HG02763 (cell line): ENCODE results near the gene KCNN3.

Source experiments
- ATAC-seq: cut with Tn5 transposase; IDR thresholded peaks from one replicate; pipeline ENCODE4 v1.9.1; 2021; ENCODE audit warnings: mild to moderate bottlenecking, moderate library complexity; ENCODE audit not compliant: unreplicated experiment

Gene KCNN3

DNA sequence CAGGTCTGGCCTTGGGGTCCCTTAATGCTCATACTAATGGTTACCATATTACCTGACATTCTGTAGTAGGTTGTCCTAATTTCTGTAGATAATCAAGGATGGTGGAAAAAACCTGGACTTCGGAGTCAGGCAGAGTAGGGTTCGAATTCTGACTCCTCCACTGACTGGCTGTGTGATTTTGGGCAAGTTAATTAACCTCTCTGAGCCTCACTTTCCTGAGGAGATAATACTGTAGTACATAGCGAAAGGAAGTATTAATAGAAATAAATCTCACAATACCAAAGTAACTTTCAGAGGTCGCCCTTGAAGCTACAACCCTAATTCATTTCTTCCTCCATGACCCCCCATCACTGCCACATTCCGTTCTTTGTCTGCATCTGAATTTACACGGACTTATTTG lies 72.9 kb downstream of the KCNN3 start:
- no peak for ATAC-seq

DNA sequence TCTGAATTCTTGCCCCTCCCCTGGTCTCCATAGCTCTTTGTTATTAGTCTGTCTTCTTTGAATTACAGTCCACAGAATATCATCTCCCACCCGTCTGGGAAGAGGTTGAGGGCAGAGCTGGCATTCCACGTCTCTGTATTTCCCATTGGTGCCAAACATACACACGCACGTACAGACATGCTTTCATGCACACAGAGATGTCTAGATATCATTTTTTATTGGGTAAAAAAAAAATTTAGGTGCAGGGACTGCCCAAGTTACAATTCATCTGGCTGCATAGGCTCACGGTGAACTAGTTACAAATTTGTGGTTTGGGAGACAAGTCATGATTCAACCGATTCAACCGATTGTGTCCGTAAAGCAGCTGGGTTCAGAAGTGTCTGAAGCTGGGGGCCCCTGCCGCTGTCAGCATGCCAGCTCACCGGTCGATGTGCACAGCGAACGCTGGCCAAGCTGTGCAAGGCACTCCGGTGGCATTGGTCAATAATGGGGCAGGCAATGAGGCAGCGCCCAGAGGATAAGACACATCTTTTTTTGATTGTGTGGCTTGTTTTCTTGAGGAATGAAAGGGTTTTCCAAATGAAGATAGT lies 73.7 kb downstream of the KCNN3 start:
- ATAC-seq = no peak

DNA sequence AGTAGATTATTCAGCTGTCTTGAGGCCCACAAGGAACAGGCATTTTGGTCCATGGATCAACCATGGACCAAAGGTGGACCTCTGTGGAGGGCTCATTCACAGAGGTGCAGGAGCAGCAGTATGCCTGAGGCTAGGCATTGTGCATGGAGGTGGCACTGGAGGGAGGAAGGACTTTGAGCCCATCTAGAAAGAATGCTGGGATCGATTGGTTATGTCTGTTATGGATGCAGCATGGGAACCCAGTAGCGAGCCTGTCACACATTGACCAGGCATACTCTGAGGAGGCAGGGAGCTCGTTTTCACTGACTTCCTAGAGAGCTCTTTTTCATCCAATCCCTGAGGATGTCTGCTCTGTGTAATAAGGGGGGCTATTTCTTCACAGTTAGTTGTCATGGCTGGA lies 75.5 kb downstream of the KCNN3 start:
- no peak for ATAC-seq

DNA sequence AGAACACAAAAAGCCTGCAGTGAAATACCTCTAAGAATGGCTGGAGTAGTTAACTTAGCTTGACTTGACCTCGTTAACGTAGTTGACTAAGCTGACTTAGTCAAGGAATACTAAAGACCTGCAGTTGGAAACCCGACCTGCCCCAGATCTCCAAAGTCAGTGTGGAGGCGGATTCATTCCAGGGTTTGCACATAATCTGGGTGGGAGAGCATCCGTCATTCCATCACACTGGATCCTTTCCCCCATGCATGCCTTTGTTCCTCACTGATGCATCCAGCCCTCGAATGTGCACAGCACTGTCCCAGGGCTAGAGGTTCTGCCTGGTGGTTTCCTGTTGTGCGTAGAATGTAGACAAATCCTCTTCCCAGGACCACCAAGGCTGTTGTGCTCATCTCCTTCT lies 76.4 kb downstream of the KCNN3 start:
- ATAC-seq = no peak

DNA sequence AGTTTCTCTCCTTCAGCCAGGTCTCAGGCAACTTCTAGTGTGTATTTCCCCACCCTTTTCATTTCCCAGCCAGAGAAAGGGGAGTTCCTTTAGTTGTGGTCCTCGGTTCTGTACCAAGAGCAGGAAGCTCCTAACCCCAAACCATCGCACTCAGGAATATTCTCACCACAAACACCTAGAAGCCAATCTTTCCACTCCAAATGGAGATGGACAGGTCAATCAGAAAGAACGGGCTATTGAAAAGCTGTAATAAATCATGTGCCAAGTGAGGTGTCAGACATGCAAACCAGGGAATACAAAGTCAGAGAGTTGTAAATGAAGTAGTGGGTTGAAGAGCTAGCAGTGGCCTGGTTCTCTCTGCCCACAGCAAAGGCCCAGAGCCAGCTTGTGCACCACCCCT lies 77.2 kb downstream of the KCNN3 start:
- ATAC-seq = no peak

DNA sequence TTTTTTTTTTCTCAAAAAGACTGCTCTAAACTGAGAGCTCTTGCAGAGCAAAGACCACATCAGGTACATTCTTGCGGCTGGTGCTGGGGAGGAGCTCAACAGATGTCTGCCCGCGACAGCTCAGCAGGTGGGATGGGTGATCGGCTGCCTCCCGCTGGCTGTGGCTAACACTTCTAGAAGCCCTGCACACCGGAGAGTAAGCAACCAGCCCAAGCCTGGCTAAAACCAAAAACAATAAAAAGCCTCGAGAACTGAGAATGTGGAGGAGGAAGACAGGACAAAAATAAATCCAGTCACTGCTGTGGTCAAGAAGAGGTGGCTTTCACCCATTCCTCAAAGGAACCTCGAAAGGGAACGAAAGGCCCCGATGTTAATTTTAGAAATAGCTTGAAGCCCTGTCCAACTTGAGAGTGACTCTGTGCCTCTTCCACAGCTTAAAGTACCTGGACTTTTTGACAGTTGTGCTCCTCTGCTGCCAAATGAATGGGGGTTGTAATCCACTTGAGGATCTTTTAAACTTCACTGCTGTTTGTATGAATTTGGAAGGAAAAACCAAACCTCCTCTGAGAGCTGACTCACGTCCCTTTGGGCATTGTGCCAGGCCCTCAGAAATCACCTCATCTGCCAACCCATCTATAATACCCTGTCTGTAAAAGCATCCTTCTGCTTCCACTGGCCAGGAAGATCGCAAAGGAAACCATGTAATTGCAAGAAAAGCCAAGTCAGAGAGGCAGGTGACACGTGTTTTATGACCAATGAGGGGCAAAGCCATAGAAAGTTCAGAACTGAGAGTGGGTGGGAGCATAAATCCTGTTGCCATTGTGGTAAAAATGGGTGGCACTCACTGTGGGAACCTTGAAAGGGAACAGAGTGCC lies 78.6 kb downstream of the KCNN3 start:
- peak; percentile 72 for ATAC-seq

DNA sequence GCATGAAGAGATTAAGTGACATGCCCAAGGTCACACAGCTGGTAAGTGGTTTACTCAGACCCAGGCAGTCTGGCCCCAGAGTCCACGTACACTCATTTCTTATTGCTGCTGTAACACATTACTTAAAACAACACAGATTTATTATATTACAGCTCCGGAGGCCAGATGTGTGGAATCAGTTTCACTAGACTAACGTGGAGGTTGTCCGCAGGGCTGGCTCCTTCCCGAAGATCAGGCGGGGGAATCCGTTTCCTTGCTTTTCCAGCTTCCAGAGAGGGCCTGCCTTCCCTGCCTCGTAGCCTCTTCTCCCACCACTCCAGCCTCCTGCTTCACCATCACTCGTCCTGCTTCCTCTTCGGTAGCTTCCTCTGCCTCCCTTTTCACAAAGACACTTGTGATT lies 81.2 kb downstream of the KCNN3 start:
- no peak for ATAC-seq

DNA sequence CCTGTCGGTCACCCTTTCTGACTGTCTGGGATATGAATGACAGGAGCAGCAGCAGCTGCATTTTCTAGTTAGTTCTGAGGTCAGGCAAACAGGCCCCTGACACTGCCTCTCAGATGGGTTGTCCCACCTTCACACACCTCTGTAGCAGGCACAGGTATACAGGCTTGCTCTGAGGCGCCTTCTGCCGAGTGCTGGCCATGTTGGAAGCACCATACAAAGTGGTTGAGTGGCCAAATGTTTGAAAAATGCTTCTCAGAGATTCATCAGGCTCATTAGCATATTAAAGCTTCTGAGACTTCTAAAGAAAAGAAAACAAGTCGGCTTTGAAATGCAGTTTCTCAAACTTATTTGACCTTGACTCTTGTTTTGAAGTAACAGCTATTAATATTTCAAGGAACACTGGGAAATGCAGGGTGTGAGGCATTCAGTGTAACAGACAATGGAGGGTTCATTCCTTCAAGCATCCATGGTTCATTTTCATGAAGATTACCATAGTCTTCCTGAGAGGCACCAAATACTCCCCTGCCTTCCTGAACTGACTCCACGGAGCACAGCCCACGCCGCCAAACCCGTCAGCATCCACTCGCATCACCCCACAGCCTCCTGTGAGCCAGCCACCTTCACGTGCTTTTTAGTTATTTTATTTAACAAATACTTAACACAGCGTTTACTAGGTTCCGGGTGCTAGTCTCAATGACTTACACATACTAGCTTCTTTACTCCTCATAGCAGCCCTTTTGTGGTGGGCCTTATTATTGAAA lies 81.8 kb downstream of the KCNN3 start:
- no peak for ATAC-seq

DNA sequence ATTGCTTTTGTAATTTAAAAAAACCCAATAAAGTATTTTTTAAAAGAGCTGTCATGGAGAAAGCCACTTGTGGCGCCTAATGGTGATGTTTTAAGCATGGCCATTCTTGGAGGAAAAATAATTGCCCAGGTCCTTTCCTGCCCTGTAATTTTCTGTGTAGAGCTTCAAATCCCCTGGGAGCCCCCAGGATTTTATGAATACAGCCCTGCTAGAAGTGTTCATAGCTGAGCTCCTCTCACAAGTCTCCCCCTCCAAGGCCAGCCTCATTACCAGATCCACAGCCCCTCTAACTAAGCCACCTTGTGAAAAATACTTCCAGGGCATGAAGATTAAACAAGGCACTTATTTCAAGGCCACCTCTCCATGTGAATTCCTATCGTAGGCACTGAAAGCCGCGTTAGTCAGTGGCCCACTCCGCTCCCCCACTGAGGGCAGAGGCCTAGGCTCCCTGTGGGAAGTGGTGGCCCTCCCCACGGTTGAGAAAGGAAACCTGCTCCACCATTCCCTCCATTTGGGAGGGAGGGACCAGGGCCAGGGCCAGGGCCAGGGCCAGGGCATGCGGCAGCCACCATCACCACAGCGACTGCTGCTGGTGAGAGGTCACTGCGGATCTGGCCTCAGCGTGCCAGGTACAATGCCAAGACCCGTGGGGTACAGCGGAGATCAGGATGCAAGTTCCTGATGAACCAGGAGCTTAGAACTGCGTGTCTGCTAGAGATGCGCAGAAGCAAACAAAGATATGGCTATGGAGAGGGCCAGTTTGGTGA lies 83.1 kb downstream of the KCNN3 start:
- ATAC-seq = no peak

DNA sequence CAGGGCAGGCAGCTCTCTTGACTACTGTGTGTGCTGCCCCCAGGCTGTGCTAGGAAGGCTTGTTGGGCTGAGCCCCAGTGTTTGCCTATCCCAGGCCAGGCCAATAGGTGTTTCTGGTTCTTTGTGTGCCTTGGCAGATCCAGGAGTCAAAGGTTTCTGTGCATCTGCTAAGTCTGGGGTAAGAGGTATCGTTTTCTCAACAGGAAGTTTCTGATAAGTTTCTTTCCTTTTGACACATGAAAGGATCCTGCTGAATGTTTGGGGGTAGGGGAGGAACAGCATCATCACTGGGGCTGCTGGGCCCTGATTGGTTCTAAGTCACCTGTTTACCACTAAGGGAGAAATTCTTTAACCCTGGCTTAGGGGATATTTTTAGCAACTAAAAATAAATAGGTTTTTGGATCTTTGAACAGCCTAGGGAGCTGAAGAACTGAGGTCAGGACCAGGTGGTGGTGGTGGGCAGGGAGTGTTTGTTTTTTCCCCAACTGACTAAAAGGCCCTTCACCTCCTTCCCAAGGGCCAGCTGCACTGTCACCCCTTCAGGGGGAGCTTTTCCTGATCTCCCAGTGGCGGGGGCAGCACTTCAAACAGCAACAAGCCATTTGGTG lies 85.1 kb downstream of the KCNN3 start:
- ATAC-seq = peak; percentile 70

DNA sequence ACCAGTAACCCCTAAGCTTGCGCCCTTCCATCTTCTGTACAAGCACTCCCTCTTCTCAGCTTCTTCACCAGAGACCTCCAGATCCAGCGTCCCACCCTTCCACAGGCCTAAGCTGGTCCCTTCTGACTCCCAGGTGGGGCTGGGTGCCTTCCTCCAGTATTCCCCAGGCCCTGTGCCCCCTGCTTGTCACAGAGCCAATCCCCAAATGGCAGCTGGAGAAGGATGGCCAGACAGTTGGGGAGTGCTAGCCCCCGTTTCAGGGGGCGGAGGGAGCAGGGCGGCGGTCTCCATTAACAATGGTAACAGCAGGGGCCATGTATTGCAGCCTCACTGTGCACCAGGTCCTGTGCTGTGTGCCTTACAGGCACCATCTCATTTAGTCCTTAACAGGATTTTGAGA lies 85.7 kb downstream of the KCNN3 start:
- ATAC-seq = no peak

DNA sequence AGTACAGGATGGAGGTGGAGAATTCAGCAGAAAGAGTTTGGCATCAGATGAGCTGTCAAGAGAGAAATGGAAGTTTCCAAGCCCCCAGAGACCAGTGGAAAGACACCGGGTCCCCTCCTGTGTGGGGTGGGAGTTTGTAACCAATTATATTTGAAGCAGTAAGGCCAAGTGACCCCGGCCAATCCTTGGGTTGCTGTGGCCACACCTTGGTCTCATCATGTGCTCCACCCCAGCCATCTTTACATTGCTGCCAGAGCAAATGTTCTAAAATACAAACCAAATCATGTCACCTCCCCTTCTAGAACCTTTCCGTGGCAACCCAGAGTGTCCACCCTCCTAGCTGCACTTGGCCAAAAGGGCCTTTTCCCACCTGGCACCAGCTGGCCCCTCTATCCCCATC lies 86.1 kb downstream of the KCNN3 start:
- no peak for ATAC-seq

DNA sequence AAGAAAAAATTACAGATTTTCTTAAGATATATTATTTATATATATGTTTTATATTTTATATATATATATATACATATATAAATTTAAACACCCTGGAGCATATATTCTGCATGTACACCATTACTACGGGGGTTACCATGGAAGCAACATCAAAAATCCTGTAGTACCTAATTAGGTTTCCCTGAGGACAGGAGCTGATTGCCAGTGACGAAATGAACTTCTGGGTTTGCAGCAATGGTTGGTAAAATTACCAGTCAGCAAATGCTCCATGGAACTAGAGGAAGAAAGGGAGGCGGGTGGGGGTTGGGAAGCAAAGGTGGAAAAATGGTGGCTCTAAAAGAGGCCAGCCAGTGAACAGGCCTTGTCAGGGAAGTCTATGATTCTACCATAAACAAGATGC lies 89.5 kb downstream of the KCNN3 start:
- ATAC-seq = no peak

DNA sequence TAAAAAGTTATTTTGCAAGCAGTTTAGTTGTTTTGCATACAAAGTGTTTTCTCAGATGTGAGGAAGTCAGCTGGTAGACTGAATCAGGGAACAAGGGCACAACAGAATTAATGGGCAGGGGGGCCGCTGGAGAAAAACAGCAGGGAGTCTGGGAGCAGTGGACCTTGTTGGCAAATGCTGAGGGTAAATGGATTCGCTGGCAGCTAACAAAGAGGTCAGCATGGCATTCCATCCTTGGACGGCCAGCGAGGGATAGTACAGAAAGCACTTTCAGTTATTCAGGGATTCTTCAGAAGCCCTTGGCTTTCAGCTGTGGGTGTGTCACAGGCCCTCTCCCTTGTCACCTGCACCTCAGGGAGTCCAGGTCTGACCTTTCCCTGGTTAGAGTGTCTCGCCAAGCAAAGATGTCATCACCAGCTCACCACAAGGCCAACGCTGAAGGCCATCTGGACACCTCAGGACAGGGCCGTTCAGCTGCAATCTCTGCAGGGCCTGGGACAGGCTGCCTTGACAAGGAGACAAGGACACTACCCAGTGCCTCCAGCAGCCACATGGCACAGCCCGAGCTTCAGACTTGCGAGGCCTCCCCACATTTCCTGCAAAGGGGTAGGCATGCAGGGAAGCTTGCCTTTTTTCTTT lies 90.4 kb downstream of the KCNN3 start:
- ATAC-seq = no peak

DNA sequence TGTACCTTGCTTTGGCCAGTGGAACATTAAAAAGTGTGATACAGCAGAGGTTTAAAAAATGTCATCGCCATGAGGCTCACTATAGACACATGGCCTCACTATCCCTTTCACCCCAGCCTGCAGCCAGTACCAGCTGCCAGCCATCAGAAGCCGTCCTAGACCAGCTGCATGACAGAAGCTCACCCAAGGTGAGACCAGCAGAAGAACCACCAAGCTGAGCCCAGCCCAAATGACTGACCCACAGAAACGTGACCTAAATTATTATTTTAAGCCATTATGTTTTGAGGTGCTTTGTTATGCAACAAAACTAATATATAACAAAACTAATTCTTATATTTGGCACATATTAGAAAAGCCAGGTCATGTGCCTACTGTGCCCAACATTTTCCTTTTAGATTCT lies 91.1 kb downstream of the KCNN3 start:
- no peak for ATAC-seq

DNA sequence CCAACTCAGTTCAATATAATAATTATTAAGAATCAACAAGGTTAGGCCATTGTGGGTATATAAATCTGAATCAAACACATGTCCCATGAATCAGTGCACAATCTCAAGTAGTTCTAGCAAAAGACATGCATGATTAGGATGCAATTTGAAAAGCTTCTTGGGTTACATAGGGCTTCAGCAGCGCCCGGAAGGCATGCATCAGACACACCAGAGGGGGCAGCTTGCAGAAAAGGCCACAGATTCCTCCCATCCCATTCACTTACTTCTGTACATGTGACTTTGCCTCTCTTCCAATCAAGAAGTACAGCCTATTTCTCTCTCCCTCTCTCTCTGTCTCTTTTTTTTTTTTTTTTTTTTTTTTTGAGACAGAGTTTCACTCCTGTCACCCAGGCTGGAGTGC lies 91.8 kb downstream of the KCNN3 start:
- no peak for ATAC-seq

DNA sequence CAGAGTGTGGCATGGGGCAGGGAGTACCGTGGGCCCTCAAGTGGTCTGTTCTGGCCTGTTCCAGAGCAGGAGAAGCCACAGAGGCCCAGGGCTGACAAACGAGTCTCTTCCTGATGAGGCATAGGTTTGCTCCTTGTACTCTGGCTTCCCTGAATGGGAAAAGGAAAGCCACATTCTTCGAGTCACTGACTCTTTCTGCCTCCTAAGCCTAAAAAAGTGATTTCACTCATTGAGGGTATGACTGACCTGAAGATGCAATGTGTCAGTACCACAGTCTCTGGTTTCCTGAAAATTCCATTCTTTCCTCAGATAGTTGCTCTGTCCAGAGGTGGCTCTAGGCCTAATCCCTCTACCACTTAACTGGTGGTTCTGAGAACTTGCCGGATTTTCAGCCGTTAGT lies 92.3 kb downstream of the KCNN3 start:
- ATAC-seq = no peak

DNA sequence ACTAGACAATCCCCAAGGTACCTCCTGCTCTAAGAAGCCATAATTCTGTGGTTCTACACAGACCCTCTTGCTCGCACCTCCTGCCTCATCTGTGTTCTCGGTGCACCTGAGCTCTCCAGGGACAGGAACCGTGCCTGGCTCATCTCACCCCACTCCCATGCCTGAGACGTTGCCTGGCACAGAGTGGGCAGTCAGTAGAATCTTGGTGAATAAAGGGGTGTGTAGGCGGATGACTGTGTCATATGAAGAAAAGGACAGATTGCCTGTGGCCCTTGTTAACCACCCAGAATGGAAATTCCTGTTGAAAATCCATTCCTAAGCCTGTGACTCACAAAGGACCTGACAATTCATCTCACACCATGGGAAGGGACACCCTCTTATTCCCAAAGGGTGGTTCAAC lies 92.9 kb downstream of the KCNN3 start:
- no peak for ATAC-seq

DNA sequence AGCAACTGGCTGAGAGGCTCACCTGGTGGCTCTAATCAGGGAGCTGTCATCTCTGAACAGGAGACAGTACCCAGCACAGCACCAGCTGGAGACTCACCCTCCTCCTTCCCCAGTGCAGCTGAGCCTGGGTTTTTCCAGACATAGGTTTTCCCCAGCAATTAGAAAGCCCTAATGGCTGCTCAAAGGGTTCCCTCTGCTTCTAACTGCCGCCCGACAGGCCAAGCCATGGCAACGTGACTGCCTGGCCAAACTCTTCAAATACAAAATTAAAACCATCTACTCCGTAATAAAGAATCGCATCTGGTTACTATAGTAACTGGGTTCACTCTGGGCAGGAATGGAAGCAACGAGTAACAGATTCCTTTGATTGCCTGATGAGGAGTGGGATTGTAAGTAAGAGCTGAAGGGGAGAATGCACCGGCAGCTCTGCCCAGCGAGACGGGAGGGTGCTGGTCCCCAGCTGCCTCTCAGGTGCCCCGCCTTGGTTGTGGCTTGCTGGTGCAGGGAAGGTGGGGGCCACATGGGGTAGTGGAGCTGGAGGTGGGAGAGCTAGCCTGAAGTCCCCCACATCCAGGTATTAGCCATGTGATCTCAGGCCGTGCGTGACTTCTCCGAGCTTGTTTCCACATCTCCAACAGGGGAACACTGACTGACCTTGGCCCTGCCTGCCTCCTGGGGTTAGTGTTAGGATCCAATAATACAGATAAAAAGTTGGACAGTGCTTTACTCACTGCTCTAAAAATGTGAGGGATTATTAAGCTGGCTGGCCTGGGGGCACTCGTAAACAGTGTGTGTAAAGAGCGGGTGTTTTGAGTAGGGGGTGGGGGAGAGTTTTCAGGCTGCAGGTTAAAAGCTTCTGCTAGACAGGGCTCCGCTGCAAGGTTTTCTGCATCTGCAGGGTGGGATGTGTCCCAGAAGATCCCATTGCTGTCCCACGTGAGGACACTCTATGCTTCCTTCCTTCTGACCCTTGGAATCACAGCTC lies 94.2 kb downstream of the KCNN3 start:
- no peak for ATAC-seq
